ENCODE data around the gene ZCCHC7.
A peak's percentile ranks its signal among the peaks of the same experiment; 100 is the strongest.
"Not testable (repeated sequence)": the region's sequence is repeated elsewhere in the genome, so short reads cannot be mapped to it uniquely, and the experiment has no call there.

Gene ZCCHC7

GRCh38 chr9:37174247-37174646 lies 53.9 kb downstream of the ZCCHC7 start:
- DNase-seq (ENCODE audit: low spot score) = no peak

GRCh38 chr9:37178742-37179141 lies 58.4 kb downstream of the ZCCHC7 start:
- DNase-seq (ENCODE audit: low spot score) = no peak

GRCh38 chr9:37179576-37179975 lies 59.2 kb downstream of the ZCCHC7 start:
- DNase-seq (ENCODE audit: low spot score) = no peak

GRCh38 chr9:37180138-37180537 lies 59.8 kb downstream of the ZCCHC7 start:
- DNase-seq (ENCODE audit: low spot score) = no peak

- DNase-seq (ENCODE audit: low spot score) = no peak
Observed at GRCh38 chr9:37182718-37183117, 62.3 kb downstream of the ZCCHC7 start.

- DNase-seq (ENCODE audit: low spot score) = no peak
Observed at GRCh38 chr9:37184905-37185867, 64.8 kb downstream of the ZCCHC7 start.

- DNase-seq (ENCODE audit: low spot score) = no peak
Observed at GRCh38 chr9:37187292-37187691, 66.9 kb downstream of the ZCCHC7 start.

- DNase-seq (ENCODE audit: low spot score) = no peak
Observed at GRCh38 chr9:37187713-37188439, 67.5 kb downstream of the ZCCHC7 start.

GRCh38 chr9:37190739-37191138 lies 70.4 kb downstream of the ZCCHC7 start:
- not testable (repeated sequence) for DNase-seq (ENCODE audit: low spot score)

- no peak for DNase-seq (ENCODE audit: low spot score)
Observed at GRCh38 chr9:37191403-37192089, 71.2 kb downstream of the ZCCHC7 start.

- DNase-seq (ENCODE audit: low spot score) = no peak
Observed at GRCh38 chr9:37192803-37193202, 72.4 kb downstream of the ZCCHC7 start.

- peak; percentile 16 for DNase-seq (ENCODE audit: low spot score)
Observed at GRCh38 chr9:37197158-37198038, 77.0 kb downstream of the ZCCHC7 start.

- no peak for DNase-seq (ENCODE audit: low spot score)
Observed at GRCh38 chr9:37198039-37198729, 77.8 kb downstream of the ZCCHC7 start.

GRCh38 chr9:37198831-37199230 lies 78.5 kb downstream of the ZCCHC7 start:
- no peak for DNase-seq (ENCODE audit: low spot score)

GRCh38 chr9:37200433-37201005 lies 80.1 kb downstream of the ZCCHC7 start:
- no peak for DNase-seq (ENCODE audit: low spot score)

- DNase-seq (ENCODE audit: low spot score) = no peak
Observed at GRCh38 chr9:37201581-37201980, 81.2 kb downstream of the ZCCHC7 start.

- no peak for DNase-seq (ENCODE audit: low spot score)
Observed at GRCh38 chr9:37202091-37202490, 81.7 kb downstream of the ZCCHC7 start.

- DNase-seq (ENCODE audit: low spot score) = not testable (repeated sequence)
Observed at GRCh38 chr9:37203456-37203855, 83.1 kb downstream of the ZCCHC7 start.

- DNase-seq (ENCODE audit: low spot score) = no peak
Observed at GRCh38 chr9:37206121-37206620, 85.8 kb downstream of the ZCCHC7 start.
